ENCODE data around the gene ELMO1.

ELMO1 gene

DNA sequence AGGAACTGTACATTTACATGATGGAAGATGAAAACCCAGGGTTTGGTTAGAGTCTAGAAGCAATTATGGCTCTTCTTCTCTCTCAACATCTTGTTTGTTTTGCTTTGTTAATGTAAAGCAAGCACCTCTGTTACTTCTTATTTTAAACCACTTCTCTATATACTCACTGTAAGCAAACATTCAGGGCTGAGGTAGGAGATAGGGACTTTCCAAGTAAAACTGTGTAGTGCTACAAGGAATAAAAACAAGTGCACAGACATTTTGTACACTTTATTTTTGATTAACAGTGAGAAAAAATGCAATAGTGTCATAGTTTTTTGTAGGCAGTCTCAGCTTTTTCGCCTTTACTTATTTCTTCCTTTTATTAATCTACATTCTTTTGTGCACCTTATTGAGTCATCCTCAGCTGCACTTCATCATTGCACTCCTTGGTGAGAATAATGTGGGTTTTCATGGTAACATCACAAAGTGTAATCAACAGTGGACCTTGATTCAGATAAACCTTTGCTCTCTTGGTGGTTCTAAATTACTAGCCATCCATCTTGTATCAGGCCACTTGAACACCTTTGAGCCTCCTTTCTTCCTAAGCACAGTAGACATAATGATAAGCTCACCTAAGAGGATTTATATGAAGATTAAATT lies 52.9 kb downstream of the ELMO1 start:
- ChIA-PET POLR2A (no interaction called here), CTCF (no interaction called here)
- H3K4me3 ChIP-seq (ENCODE audit: low read depth, low read length) = no peak overlapping the region
- TF ChIP-seq, protein P1, sequence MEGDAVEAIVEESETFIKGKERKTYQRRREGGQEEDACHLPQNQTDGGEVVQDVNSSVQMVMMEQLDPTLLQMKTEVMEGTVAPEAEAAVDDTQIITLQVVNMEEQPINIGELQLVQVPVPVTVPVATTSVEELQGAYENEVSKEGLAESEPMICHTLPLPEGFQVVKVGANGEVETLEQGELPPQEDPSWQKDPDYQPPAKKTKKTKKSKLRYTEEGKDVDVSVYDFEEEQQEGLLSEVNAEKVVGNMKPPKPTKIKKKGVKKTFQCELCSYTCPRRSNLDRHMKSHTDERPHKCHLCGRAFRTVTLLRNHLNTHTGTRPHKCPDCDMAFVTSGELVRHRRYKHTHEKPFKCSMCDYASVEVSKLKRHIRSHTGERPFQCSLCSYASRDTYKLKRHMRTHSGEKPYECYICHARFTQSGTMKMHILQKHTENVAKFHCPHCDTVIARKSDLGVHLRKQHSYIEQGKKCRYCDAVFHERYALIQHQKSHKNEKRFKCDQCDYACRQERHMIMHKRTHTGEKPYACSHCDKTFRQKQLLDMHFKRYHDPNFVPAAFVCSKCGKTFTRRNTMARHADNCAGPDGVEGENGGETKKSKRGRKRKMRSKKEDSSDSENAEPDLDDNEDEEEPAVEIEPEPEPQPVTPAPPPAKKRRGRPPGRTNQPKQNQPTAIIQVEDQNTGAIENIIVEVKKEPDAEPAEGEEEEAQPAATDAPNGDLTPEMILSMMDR (IDR thresholded peaks at IDR 0.05; ENCODE audit: insufficient read depth, low read length, missing control alignments) = no peak
- DNase-seq (ENCODE audit: low read depth, low spot score) = no peak

DNA sequence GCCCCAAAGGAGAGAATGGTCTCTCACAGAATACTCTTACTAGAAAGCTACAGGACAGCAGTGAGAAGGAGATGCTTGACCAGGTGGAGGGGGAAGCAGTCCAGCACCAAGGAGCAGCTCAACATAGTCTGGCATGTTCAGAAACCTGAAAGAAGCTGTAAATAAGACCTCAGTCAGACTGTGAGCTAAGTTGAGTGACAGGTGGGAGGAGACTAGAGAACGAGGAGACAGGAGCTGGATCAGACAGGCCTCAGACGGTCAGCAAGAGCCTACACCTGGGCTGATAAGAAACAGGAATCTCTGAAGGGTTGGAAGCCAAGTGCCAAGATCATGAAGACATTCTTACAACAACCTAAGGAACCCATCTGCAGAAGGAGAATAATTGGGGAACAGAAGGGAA lies 54.5 kb downstream of the ELMO1 start:
- CTCF ChIA-PET = no interaction called here
- H3K4me3 ChIP-seq (ENCODE audit: low read depth, low read length) = no peak overlapping the region
- no peak for DNase-seq (ENCODE audit: low read depth, low spot score)
- POLR2A ChIA-PET = no interaction called here
- TF ChIP-seq, protein P1 (IDR thresholded peaks at IDR 0.05; ENCODE audit: insufficient read depth, low read length, missing control alignments) = no peak

DNA sequence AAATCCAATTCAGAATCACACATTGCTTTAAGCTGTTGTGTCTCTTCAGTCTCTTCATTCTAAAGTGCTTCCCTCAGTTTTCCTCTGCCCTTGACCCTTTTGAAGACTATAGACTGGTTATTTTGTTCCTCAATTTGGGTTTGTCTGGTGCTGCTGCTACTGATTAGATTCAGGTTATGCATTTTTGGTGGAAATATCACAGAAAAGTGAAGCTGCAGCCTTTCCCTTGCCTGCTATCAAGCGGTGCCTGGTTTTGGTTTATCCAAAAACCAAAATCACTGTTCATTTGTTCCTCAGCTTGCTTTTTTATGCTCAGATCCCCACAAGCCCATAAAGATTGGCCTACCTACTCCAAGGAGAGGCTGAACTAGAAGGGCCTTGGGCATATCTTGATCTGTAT lies 55.2 kb downstream of the ELMO1 start:
- no peak overlapping the region for H3K4me3 ChIP-seq (ENCODE audit: low read depth, low read length)
- TF ChIP-seq, protein P1 (IDR thresholded peaks at IDR 0.05; ENCODE audit: insufficient read depth, low read length, missing control alignments) = no peak
- CTCF ChIA-PET = no interaction called here
- DNase-seq (ENCODE audit: low read depth, low spot score) = no peak
- POLR2A ChIA-PET = no interaction called here

DNA sequence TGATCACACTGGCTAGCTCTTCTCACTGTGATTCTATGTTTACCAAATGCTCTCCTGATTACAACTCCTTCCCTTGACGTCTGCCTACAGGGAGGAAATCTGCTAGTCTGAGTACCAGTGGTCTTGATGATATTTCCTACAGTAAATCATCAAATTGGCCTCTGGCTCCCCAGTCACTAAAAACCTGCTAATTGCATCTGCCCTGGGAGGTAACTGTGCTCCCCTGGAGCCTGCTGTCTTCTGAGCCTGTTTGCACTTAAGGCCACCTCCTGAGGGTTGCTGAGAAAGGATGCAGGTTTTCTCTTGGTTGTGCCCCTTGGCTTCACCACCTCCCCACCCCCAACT lies 56.0 kb downstream of the ELMO1 start:
- POLR2A ChIA-PET = no interaction called here
- H3K4me3 ChIP-seq (ENCODE audit: low read depth, low read length) = no peak overlapping the region
- CTCF ChIA-PET = no interaction called here
- TF ChIP-seq, protein P1 (IDR thresholded peaks at IDR 0.05; ENCODE audit: insufficient read depth, low read length, missing control alignments) = no peak
- no peak for DNase-seq (ENCODE audit: low read depth, low spot score)

DNA sequence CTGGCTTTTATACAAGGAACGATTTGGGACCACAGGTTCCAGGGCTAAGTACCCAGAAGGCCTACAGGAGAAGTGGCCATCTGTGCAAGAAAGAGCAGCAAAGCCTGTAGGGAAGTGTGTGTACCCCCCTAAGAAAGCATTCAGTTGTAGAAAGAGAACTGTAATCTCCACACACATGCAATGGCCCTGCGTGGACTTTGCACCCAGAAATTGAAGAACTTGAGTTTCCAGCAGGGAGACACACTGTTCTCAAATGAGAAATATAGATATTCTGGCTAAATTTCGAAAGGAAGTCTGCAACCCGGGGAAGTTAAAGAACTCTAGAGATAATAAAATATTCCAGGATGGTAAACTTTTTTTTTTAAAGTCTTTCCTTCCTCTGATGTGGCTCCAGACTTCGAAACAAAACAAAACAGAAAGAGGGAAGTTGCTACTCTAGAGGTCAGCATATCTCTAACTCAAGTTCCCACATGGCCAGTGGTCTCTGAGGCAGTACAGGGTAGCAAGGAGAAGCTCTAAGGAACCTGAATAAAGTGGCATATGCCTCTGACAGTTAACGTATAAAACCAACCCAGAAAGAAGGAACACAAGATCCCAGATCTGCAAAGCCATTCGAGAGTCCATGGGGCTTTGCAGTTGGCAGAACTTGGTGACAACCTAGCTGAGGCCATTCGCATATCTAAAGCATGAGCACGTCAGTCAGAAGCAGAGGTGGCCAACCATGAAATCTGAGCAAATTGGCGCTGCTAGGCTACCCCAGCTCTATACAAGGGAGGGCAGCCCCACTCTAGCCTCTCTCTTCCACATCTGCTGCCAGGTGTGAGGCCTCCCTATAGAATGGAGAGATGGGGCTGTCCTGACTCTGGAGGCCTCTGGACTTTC lies 56.6 kb downstream of the ELMO1 start:
- CTCF ChIA-PET = no interaction called here

DNA sequence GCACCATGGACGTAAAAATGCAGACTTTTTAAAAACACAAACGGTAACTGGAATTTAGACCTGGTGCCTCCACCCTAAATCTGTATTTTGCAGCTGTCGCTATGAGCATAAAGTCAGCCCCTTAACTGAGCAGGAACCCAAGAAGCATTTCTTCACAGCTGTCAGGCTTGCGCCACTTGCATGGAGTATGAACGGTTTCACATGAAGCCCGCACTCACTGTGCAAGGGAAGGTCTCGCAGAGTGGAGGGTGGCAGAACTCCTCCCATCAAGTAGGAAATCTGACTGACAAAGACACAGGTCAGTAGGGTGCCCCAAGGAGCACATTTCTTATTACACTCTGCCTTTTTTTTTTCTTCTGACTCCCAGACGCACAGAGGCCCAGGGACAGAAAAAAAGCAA lies 58.5 kb downstream of the ELMO1 start:
- POLR2A ChIA-PET = no interaction called here
- TF ChIP-seq, protein P1 (IDR thresholded peaks at IDR 0.05; ENCODE audit: insufficient read depth, low read length, missing control alignments) = no peak
- CTCF ChIA-PET = no interaction called here
- no peak overlapping the region for H3K4me3 ChIP-seq (ENCODE audit: low read depth, low read length)
- no peak for DNase-seq (ENCODE audit: low read depth, low spot score)

More for the DNA sequence above, 56.6 kb downstream of the ELMO1 start:
- DNase-seq (ENCODE audit: low read depth, low spot score) = no peak
- TF ChIP-seq, protein P1 (IDR thresholded peaks at IDR 0.05; ENCODE audit: insufficient read depth, low read length, missing control alignments) = no peak
- POLR2A ChIA-PET = no interaction called here
- no peak overlapping the region for H3K4me3 ChIP-seq (ENCODE audit: low read depth, low read length)
